UCSD-AML1 (cell line): ENCODE results near the gene PIGC.

Experiments used
- DNase-seq: peaks from one replicate; lab custom pipeline; 2025; ENCODE audit not compliant: unreplicated experiment; lab: John Stamatoyannopoulos, UW

The PIGC gene

GRCh38 chr1:172431721-172432192, 12.1 kb downstream of the PIGC start:
- DNase-seq: no peak

- DNase-seq: no peak
Measured at GRCh38 chr1:172431204-172431603, 12.7 kb downstream of the PIGC start.

DNA sequence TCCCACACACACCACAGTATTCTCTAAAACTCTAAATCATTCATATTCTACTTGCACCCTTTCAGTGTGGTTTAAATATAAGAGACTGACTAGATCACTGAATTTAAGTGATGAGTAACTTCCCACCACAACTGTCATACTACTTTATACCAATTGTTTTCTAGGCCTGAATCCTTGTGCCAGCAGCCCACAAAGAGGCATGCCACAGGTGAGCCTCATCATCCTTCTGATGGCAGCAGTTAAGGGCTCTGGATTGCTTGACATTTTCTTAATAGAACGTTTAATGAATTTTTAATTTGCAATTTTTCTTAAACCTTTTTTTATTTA, 13.8 kb downstream of the PIGC start:
- no peak for DNase-seq

GRCh38 chr1:172429331-172430127, 14.3 kb downstream of the PIGC start:
- DNase-seq: no peak

DNA sequence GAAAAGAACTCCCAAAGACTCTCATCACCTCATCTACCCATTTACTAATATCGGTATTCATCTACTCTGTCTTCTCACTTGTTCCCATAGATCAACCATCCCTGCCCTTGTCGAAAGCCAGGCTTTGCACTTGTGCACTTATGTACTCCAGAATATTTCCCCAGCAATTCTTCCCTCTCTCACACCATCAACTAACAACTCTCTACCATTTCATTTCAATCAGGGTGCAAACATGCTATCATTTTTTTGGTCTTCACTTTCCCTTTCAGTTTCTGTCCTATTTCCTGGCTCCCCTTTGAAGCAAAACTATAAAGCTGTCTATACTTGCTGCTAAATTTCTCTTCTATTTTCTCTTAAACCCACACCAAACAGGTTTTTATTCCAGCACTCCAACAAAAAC, 16.7 kb downstream of the PIGC start:
- DNase-seq: no peak

GRCh38 chr1:172425339-172425738, 18.5 kb downstream of the PIGC start:
- no peak for DNase-seq

DNA sequence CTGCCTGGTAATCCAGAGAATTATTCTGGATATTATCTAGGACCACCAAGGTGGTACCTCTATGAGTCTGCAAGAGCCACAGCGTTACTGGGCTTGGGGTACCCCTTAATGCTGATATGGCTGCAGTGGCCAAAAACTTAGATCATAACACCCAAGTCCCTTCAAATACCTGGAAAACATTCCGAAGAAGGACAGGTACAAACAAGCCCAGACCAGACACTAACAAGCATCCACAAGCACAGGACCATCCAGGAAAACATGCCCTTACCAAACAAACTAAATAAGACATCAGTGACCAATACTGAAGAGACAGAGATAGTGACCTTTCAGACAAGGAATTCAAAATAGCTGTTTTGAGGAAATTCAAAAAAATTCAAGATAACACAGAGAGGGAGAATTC, 20.5 kb downstream of the PIGC start:
- DNase-seq: no peak

DNA sequence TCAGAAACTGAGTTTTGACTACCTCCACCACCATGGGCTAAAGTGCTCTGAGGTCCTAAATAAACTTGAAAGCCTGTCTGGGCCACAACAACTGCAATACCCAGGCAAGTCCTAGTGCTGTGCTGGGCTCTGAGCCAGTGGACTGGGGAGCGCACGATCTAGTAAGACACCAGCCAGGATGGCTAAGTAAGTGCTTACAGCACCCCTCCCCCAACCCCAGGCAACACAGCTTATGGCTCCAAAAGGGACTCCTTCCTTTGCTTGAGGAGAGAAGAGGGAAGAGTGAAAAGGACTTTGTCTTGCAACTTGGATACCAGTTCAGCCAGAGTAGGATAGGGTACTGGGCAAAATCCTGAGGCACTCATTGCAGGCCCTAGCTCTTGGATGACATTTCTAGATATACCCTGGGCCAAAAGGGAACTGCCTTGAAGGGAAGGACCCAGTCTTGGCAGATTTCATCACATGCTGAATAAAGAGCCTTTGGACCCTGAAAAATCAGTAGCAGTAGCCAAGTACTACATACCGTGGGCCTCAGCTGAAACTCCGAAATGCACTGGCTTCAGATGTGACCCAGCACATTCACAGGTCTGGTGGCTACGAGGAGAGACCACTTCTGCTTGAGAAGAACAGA, 21.8 kb downstream of the PIGC start:
- DNase-seq: no peak

GRCh38 chr1:172420385-172420784, 23.5 kb downstream of the PIGC start, which contains the start of gene C1orf105:
TSS of gene C1orf105 (plus strand) at chr1:172420685. CDS start at chr1:172420886, 201 bp downstream.
- no peak for DNase-seq

GRCh38 chr1:172417557-172417956, 26.3 kb downstream of the PIGC start:
- no peak for DNase-seq

- DNase-seq: no peak
Measured at GRCh38 chr1:172416496-172417035, 27.3 kb downstream of the PIGC start.

- DNase-seq: no peak
Measured at GRCh38 chr1:172414331-172414730, 29.5 kb downstream of the PIGC start.

- no peak for DNase-seq
Measured at GRCh38 chr1:172411791-172412338, 32.0 kb downstream of the PIGC start.

GRCh38 chr1:172410027-172410426, 33.8 kb downstream of the PIGC start:
- DNase-seq: no peak

DNA sequence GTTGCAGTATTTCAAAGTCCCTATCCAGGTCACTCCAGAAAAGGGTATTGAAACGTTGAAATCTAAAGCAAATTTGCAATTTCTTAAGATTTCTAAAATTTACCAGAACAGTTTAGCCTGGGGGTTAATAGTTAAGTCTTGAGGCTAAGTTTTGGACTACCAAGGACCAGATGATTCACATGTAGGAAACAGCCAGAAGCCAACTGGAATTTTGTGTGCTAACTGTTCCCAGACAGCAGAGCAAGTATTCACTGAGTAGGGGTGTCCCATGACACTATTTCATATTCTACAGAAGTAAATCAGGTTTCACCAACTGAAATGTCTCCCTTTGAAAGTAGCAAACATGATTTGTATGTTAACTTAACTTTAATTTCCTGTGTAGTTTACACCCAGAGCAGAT, 34.9 kb downstream of the PIGC start:
- no peak for DNase-seq

GRCh38 chr1:172406968-172407367, 36.9 kb downstream of the PIGC start:
- no peak for DNase-seq

GRCh38 chr1:172405912-172406311, 38.0 kb downstream of the PIGC start:
- no peak for DNase-seq

- no peak for DNase-seq
Measured at GRCh38 chr1:172404121-172404520, 39.7 kb downstream of the PIGC start.

DNA sequence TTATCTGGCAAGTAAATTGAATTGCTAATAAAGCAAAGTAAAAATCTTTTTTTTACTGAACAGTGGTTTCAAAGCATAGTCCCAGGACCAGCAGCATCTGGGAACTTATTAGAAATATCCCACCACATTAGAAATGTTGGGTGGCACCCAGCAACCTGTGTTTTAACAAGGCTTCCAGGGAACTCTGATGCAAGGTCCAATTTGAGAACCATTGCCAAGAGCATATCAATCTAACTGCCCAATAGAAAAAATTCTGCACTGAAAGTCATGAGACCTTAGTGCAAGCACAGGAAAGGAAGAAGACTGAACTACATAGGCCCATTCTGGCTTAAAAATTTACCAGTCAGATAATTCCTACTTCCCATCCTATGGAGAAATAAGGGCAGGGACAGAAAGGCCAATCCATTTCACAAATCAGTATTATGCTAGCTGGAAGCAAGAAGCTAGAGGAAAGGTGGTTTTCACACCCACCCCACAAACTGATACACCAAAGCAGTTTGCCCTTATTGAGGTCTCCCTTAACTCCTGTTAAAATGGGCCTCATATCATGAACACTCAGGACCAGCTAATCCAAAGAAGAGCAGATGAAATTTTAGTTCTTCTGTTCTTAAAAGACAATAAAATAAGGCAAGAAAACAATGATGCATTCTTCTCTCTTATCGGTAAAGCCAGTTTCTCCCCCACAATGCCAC, 40.8 kb downstream of the PIGC start:
- no peak for DNase-seq

DNA sequence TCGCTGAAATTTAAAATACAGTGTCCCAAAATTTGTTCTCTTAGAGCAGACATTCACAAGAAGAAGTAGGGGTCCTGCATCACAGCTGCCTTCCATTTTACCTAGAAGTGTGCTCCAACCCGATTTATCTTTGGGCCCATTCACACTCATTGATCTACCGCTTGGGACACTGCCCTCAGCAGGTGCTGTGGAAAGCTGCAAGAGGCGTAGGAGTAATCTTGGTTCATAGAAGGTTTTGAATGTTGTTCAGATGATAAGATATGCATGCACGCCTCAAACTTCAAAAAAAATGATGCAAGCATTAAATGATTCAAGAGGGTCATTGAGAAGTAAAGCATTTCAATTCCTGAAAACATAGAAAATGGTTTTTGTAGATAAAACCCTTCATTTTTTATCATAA, 42.0 kb downstream of the PIGC start:
- no peak for DNase-seq

DNA sequence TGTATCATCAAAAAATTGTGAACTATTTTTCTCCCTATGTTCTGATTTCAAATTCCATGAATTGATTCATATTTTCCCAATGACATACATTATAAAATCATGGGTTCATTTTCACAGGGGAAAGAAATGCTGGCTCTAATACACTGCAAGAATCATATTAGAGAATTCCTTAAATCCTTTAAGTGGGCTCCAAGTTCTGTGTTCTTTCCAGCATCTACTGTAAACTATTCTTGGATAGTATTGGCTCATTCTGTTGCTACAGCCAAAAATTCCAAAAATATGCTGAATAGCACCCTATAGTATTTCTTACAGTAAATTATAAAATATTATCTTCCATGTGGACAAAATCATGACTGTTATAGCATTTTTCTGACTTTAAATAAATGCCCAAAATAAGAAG, 42.4 kb downstream of the PIGC start:
- no peak for DNase-seq

DNA sequence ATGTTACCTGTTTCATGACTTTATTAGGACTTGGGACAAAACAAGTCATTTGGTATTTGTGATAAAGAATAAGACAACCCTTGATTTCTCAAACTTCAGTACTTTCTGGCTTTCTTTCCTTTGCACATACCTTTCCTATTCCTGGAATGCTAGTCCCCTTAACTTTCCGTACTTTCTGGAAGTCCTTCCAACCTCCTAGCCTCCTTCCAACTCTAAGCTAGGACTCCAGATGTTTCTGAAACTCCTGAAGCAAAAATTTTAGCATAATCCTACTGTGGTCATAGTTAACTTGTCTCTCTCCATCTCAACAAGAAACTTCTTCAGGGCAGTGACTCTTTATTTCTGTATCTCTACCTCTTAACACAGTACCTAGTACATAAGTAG, 43.2 kb downstream of the PIGC start:
- no peak for DNase-seq
